Natural killer cell treated with Interleukin-12 subunit alpha and Interleukin-12 subunit beta and Interleukin-15 and Interleukin-18, amount 100 ng/mL, for 72 hours (primary cell): ENCODE measurements around the gene ADGRL3. TPM values are rescaled to one million over a fixed set of nuclear protein-coding genes. Genes with fewer than 3 reads are reported as not detected.
"Not testable (repeated sequence)": the region's sequence is repeated elsewhere in the genome, so short reads cannot be mapped to it uniquely, and the experiment has no call there.

Experiments used
- ATAC-seq, 2 donors: fragments of 150-1000 bp; cut with Tn5 transposase in 1 of 2; sonication (Bioruptor Pico), chemical (Tn5 transposase) in 1 of 2; 2 replicates each; pipeline ENCODE4 v1.10.0; 2021
- DNase-seq: peaks from one replicate; pipeline ENCODE4 v3.0.0; 2022; ENCODE audit warnings: low spot score
- H3K27ac Mint-ChIP-seq, 2 donors: 1 replicate in 1 of 2; 2 replicates in 1 of 2; pipeline ENCODE4 v1.8.0; 2022; ENCODE audit warnings: mixed read lengths in 2 of 2, mild to moderate bottlenecking in 1 of 2, moderate library complexity in 1 of 2
- H3K27me3 Mint-ChIP-seq, 2 donors: 1 replicate in 1 of 2; 2 replicates in 1 of 2; pipeline ENCODE4 v1.8.0; 2022; ENCODE audit warnings: mixed read lengths in 2 of 2
- H3K36me3 Mint-ChIP-seq: one replicate; pipeline ENCODE4 v1.8.0; 2022; ENCODE audit warnings: mixed read lengths
- H3K4me1 Mint-ChIP-seq, 2 donors: 1 replicate in 1 of 2; 2 replicates in 1 of 2; pipeline ENCODE4 v1.8.0; 2022; ENCODE audit warnings: low read depth in 2 of 2, mixed read lengths in 2 of 2, mild to moderate bottlenecking in 1 of 2
- H3K4me3 Mint-ChIP-seq: one replicate; pipeline ENCODE4 v1.8.0; 2022; ENCODE audit warnings: mixed read lengths
- H3K9me3 Mint-ChIP-seq: 2 replicates; pipeline ENCODE4 v1.8.0; 2022; ENCODE audit warnings: mixed read lengths
- total RNA-seq, 2 donors: library from RNA; stranded (reverse); gene quantifications; one replicate each; pipeline ENCODE4 v1.2.3, GENCODE V29; 2022

The ADGRL3 gene
- total RNA-seq, 2 donors from 2014 or later, result not detected

DNA sequence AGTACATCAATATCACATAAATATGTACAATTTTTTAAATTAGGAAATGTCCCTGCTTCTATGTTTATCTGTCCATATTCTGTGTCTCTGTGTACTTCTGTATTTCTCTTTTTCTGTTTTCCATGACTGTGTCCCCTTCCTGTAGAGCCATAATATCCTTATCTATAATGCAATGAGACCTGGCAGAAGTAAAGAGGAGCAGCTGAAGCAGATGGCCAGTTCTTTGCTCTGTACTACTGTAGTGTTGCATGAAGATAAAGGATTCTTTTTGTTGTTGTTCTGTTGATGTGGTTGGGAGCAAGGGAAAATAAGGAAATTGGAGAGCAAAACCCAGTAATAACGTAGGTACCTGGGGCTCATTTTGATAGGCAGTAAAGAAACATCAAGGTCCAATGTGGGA is 301.7 kb downstream of the ADGRL3 start:
- no peak for DNase-seq
- no peaks in the 10 kb centered on the region for H3K4me1 Mint-ChIP-seq
- H3K27ac Mint-ChIP-seq, result no peak overlapping the region
- ATAC-seq, result no peak
- no peaks in the 10 kb centered on the region for H3K27me3 Mint-ChIP-seq
- H3K9me3 Mint-ChIP-seq, result peaks cover 6% of the 10 kb centered on the region
- H3K4me3 Mint-ChIP-seq, result no peak overlapping the region
- H3K36me3 Mint-ChIP-seq, result no peaks in the 10 kb centered on the region

- Mint-ChIP-seq H3K36me3 (no peaks in the 10 kb centered on the region), H3K9me3 (peaks cover 10% of the 10 kb centered on the region), H3K4me3 (no peak overlapping the region), H3K27me3 (no peaks in the 10 kb centered on the region), H3K27ac (no peak overlapping the region), H3K4me1 (no peaks in the 10 kb centered on the region)
- no peak for DNase-seq
- ATAC-seq, result no peak
Measured at GRCh38 chr4:61505773-61506685, 305.9 kb downstream of the ADGRL3 start.

- no peaks in the 10 kb centered on the region for H3K36me3 Mint-ChIP-seq
- H3K4me3 Mint-ChIP-seq, result no peak overlapping the region
- no peak for DNase-seq
- H3K4me1 Mint-ChIP-seq, result no peaks in the 10 kb centered on the region
- peaks cover 7% of the 10 kb centered on the region for H3K9me3 Mint-ChIP-seq
- H3K27ac Mint-ChIP-seq, result no peak overlapping the region
- H3K27me3 Mint-ChIP-seq, result no peaks in the 10 kb centered on the region
- ATAC-seq, result no peak
Measured at GRCh38 chr4:61507091-61507490, 307.0 kb downstream of the ADGRL3 start.

DNA sequence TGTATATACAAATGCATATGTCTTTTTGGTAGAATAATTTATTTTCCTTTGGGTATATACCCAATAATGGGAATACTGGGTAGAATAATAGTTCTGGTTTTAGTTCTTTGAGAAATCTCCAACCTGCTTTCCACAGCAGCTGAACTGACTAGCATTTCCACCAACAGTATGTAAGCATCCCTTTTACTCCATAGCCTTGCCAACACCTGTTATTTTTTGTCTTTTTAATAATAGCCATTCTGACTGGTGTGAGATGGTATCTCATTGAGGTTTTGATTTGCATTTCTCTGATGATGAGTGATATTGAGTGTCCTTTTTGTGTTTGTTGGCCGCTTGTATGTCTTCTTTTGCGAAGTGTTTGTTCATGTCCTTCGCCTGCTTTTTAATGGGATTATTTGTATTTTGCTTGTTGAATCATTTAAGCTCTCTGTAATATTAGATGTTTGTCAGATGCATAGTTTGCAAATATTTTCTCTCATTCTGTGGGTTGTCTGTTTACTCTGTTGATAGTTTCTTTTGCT is 309.7 kb downstream of the ADGRL3 start:
- H3K27ac Mint-ChIP-seq, DNase-seq, H3K4me3 Mint-ChIP-seq, H3K9me3 Mint-ChIP-seq, H3K4me1 Mint-ChIP-seq, H3K27me3 Mint-ChIP-seq, H3K36me3 Mint-ChIP-seq, ATAC-seq: not testable (repeated sequence)

- Mint-ChIP-seq H3K4me3 (no peak overlapping the region), H3K9me3 (peaks cover 13% of the 10 kb centered on the region), H3K27me3 (no peaks in the 10 kb centered on the region), H3K27ac (no peak overlapping the region), H3K4me1 (no peaks in the 10 kb centered on the region), H3K36me3 (peaks cover 4% of the 10 kb centered on the region)
- DNase-seq, result no peak
- ATAC-seq, result no peak
Measured at GRCh38 chr4:61511716-61512488, 311.8 kb downstream of the ADGRL3 start.

GRCh38 chr4:61514991-61515390 is 314.9 kb downstream of the ADGRL3 start:
- no peaks in the 10 kb centered on the region for H3K27me3 Mint-ChIP-seq
- no peaks in the 10 kb centered on the region for H3K4me1 Mint-ChIP-seq
- H3K4me3 Mint-ChIP-seq, result no peak overlapping the region
- H3K9me3 Mint-ChIP-seq, result peaks cover 13% of the 10 kb centered on the region
- H3K36me3 Mint-ChIP-seq, result peaks cover 4% of the 10 kb centered on the region
- DNase-seq, result no peak
- no peak for ATAC-seq
- H3K27ac Mint-ChIP-seq, result no peak overlapping the region

DNA sequence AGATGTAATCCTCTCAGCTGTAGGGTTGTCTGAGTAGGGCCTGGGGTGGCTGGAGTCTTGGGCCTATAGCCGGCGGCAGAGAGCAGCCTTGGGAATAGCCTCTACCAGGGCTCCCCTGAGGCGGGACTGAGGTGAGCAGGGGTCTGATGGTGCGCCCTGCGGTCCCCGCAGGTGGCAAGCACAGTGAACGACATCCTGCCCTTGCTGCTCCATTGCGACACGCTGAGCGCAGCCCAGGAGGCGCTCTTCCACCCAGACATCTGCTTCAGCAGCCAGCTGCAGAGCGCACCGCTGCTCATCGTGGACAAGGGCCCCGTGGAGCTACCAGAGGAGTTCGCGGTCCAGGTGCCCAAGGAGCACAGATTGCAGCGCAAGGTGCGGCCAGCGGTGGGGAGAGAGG is 317.0 kb downstream of the ADGRL3 start:
- ATAC-seq (no peak), DNase-seq (no peak)
- H3K4me1 Mint-ChIP-seq, result no peaks in the 10 kb centered on the region
- H3K4me3 Mint-ChIP-seq, result no peak overlapping the region
- H3K27ac Mint-ChIP-seq, result no peak overlapping the region
- no peaks in the 10 kb centered on the region for H3K27me3 Mint-ChIP-seq
- peaks cover 8% of the 10 kb centered on the region for H3K36me3 Mint-ChIP-seq
- H3K9me3 Mint-ChIP-seq, result peaks cover 18% of the 10 kb centered on the region

GRCh38 chr4:61520166-61520565 is 320.0 kb downstream of the ADGRL3 start:
- Mint-ChIP-seq H3K27me3 (no peaks in the 10 kb centered on the region), H3K4me3 (no peak overlapping the region), H3K36me3 (peaks cover 8% of the 10 kb centered on the region), H3K4me1 (no peaks in the 10 kb centered on the region), H3K9me3 (peaks cover 19% of the 10 kb centered on the region), H3K27ac (no peak overlapping the region)
- DNase-seq (no peak), ATAC-seq (no peak)

GRCh38 chr4:61520681-61521160 is 320.6 kb downstream of the ADGRL3 start:
- ATAC-seq (no peak), DNase-seq (no peak)
- Mint-ChIP-seq H3K9me3 (peaks cover 24% of the 10 kb centered on the region), H3K36me3 (peaks cover 11% of the 10 kb centered on the region), H3K27me3 (no peaks in the 10 kb centered on the region), H3K27ac (no peak overlapping the region), H3K4me1 (no peaks in the 10 kb centered on the region), H3K4me3 (no peak overlapping the region)

DNA sequence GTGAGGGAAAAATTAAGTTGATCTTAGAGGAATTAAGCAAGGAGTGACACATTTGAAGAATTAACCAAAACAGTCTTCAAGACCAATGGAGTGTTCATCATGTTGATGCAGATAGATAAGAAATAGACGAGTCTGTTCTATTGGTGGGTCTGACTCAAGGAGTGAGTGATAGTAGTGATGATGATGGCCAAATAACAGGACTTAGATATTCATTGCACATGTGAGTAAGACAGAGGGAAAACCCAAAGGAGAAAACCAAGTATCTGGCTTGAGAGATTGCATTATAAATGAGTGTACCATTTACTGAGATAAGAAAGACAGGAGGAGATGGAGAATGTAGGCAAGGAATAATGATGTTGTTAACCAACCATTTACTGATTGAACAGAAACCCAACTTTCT is 321.3 kb downstream of the ADGRL3 start:
- no peak overlapping the region for H3K27ac Mint-ChIP-seq
- ATAC-seq (no peak), DNase-seq (no peak)
- H3K36me3 Mint-ChIP-seq, result peaks cover 11% of the 10 kb centered on the region
- no peak overlapping the region for H3K4me3 Mint-ChIP-seq
- H3K9me3 Mint-ChIP-seq, result peaks cover 26% of the 10 kb centered on the region
- H3K27me3 Mint-ChIP-seq, result no peaks in the 10 kb centered on the region
- no peaks in the 10 kb centered on the region for H3K4me1 Mint-ChIP-seq

GRCh38 chr4:61522312-61522711 is 322.2 kb downstream of the ADGRL3 start:
- DNase-seq, result no peak
- no peak overlapping the region for H3K27ac Mint-ChIP-seq
- H3K36me3 Mint-ChIP-seq, result peaks cover 11% of the 10 kb centered on the region
- no peak for ATAC-seq
- peaks cover 26% of the 10 kb centered on the region for H3K9me3 Mint-ChIP-seq
- H3K27me3 Mint-ChIP-seq, result no peaks in the 10 kb centered on the region
- no peak overlapping the region for H3K4me3 Mint-ChIP-seq
- no peaks in the 10 kb centered on the region for H3K4me1 Mint-ChIP-seq

DNA sequence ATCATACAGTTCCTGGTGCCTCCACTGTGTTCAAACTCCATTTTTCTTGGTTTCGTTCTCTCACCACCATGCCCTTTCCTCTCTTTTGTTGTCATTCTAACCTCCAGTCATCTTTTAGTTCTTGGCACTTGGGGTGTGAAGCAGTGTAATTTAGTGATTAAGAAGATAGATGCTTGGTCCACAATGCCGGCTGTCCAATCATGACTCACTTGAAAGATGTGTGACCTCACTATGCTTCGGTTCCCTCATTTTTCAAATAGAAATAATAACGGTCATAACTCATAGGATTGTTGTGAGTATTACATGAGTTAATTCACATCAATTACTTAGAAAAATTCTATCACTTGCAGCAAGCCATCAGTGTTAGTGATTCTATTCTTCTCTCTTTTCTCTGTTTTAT is 327.8 kb downstream of the ADGRL3 start:
- no peak for DNase-seq
- Mint-ChIP-seq H3K4me1 (no peaks in the 10 kb centered on the region), H3K27me3 (no peaks in the 10 kb centered on the region), H3K4me3 (no peak overlapping the region), H3K36me3 (peaks cover 6% of the 10 kb centered on the region), H3K9me3 (peaks cover 15% of the 10 kb centered on the region), H3K27ac (no peak overlapping the region)
- no peak for ATAC-seq

- DNase-seq (no peak), ATAC-seq (no peak)
- H3K27me3 Mint-ChIP-seq, result no peaks in the 10 kb centered on the region
- H3K36me3 Mint-ChIP-seq, result peaks cover 6% of the 10 kb centered on the region
- no peak overlapping the region for H3K4me3 Mint-ChIP-seq
- peaks cover 14% of the 10 kb centered on the region for H3K9me3 Mint-ChIP-seq
- no peaks in the 10 kb centered on the region for H3K4me1 Mint-ChIP-seq
- H3K27ac Mint-ChIP-seq, result no peak overlapping the region
Measured at GRCh38 chr4:61528595-61528994, 328.5 kb downstream of the ADGRL3 start.

DNA sequence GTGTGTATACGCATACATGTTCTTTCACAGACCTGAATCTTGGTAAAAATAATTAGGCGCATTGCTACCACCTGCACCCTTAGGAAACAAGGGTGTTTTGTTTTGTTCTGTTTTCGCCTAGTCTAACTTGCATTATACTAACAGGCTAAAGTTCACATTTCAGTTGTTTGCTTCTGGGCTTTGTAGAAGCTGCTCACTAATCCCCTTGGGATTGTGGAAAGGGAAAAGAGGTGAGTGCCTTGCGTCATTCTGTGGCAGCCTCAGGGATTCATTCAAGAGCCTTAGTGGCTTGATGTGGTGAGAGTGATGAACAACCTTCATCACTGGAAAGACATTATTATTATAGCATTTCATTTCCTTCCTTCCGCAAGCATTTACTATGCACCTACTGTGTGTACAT is 331.1 kb downstream of the ADGRL3 start:
- Mint-ChIP-seq H3K27ac (no peak overlapping the region), H3K4me3 (no peak overlapping the region), H3K9me3 (peaks cover 4% of the 10 kb centered on the region), H3K36me3 (no peaks in the 10 kb centered on the region), H3K4me1 (no peaks in the 10 kb centered on the region), H3K27me3 (no peaks in the 10 kb centered on the region)
- DNase-seq (no peak), ATAC-seq (no peak)
